DMS153 treated with DMSO at 0.1 percent for 48 hours (cell line): Measurements from ENCODE around the gene PRKCQ.

Experiments used
- DNase-seq: peaks from one replicate; lab custom pipeline; 2025; ENCODE audit not compliant: unreplicated experiment; lab: John Stamatoyannopoulos, UW

PRKCQ gene

GRCh38 chr10:6570893-6571292, 9.2 kb downstream of the PRKCQ start:
- DNase-seq: no peak

- no peak for DNase-seq
Measured at GRCh38 chr10:6569259-6569658, 10.8 kb downstream of the PRKCQ start.

- DNase-seq: no peak
Measured at GRCh38 chr10:6567884-6568283, 12.2 kb downstream of the PRKCQ start.

- DNase-seq: no peak
Measured at GRCh38 chr10:6567203-6567703, 12.8 kb downstream of the PRKCQ start.

GRCh38 chr10:6565588-6565987, 14.5 kb downstream of the PRKCQ start:
- no peak for DNase-seq

GRCh38 chr10:6564367-6564766, 15.7 kb downstream of the PRKCQ start:
- DNase-seq: no peak

GRCh38 chr10:6563731-6564130, 16.3 kb downstream of the PRKCQ start:
- DNase-seq: no peak

GRCh38 chr10:6563075-6563474, 17.0 kb downstream of the PRKCQ start:
- no peak for DNase-seq

- DNase-seq: no peak
Measured at GRCh38 chr10:6562221-6562620, 17.9 kb downstream of the PRKCQ start.

GRCh38 chr10:6561552-6561951, 18.5 kb downstream of the PRKCQ start:
- no peak for DNase-seq

GRCh38 chr10:6558759-6559461, 21.2 kb downstream of the PRKCQ start:
- DNase-seq: no peak

- DNase-seq: no peak
Measured at GRCh38 chr10:6558272-6558671, 21.8 kb downstream of the PRKCQ start.

- no peak for DNase-seq
Measured at GRCh38 chr10:6553937-6554336, 26.1 kb downstream of the PRKCQ start.

- no peak for DNase-seq
Measured at GRCh38 chr10:6543431-6544005, 36.6 kb downstream of the PRKCQ start.

GRCh38 chr10:6542999-6543430, 37.1 kb downstream of the PRKCQ start:
- DNase-seq: no peak

GRCh38 chr10:6539833-6540232, 40.2 kb downstream of the PRKCQ start:
- no peak for DNase-seq

- DNase-seq: no peak
Measured at GRCh38 chr10:6537770-6538169, 42.3 kb downstream of the PRKCQ start.

GRCh38 chr10:6536102-6536501, 44.0 kb downstream of the PRKCQ start:
- DNase-seq: no peak

- no peak for DNase-seq
Measured at GRCh38 chr10:6535156-6535764, 44.8 kb downstream of the PRKCQ start.

GRCh38 chr10:6532321-6532720, 47.8 kb downstream of the PRKCQ start:
- DNase-seq: no peak

- no peak for DNase-seq
Measured at GRCh38 chr10:6530966-6531365, 49.1 kb downstream of the PRKCQ start.

- no peak for DNase-seq
Measured at GRCh38 chr10:6530211-6530840, 49.8 kb downstream of the PRKCQ start.
